Stimulated activated CD8-positive, alpha-beta memory T cell treated with anti-CD3 and anti-CD28 coated beads, Interleukin-15, amount 100 ng/mL, for 1 hour (primary cell): Measurements from ENCODE around the gene ANKRD13B.

Source experiments
- DNase-seq: peaks from one replicate; pipeline ENCODE4 v3.0.0-alpha.2; 2020; ENCODE audit warnings: low read depth

The ANKRD13B gene

DNA sequence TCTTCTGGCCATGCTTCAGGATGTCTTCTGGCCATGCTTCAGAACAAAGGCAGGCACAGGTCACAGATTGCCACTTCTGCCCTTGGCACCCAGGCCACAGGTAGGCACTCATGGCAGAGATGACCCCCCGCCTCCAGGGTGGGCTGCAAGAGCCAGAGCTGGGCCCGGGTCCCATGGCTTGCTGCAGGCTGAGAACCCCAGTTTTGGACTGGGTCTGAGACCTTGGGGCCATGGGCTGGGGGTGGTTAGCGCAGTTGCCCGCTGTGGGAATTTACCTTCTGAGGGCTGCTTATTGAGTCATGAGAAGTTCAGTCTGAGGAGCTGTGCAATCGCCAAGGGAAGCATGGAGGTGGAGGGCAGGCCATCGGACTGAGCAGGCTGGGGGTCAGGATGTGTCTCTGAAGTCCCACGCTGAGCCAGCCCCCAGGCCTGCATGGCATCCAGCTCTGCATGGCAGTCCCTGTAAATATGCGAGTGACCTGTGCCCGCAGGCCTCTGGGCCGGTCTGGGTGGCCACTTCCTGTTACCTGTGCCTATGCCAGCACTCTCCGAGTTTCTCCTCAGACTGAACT, 1.7 kb downstream of the ANKRD13B start:
- DNase-seq, result no peak

DNA sequence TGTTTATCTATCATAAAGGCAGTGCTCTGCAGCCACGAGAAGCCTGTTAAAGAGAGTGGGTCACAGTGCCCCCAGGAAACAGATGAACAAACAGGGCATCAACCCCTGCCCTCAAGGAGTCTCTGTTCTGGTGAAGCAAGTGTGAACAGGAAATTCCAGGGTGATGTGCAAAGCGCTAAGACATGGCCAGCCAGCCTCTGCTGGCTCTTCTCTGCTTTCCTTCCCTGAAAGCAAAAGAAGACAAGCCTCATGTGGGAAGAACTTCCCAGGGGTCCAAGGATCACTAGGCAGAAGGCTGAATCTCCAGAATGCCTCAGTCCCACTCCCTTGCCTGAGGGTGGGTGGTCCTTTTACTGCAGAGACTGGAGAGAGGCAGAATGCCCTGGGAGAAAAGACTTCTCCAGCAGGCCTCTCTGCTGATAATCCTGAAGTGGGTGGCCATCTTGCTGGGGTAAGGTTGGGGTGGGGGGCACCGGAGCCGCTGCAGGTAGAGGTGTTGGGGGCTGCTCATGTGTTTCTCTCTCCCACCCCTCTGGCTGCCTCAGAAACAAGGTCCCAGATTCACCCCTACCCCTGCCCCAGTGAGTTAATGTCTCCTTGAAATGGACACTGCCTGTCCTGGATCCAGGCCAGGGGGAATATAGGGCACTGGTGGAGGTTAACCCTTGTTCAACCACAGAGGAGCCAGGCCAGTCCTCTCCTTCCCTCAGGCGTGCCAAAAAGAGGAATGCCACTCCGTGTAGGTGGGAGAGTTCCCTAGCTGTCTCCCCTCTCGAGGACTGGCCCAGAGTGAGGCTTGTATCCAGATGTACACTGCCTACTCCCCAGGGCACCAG, 2.4 kb downstream of the ANKRD13B start:
- DNase-seq, result no peak

DNA sequence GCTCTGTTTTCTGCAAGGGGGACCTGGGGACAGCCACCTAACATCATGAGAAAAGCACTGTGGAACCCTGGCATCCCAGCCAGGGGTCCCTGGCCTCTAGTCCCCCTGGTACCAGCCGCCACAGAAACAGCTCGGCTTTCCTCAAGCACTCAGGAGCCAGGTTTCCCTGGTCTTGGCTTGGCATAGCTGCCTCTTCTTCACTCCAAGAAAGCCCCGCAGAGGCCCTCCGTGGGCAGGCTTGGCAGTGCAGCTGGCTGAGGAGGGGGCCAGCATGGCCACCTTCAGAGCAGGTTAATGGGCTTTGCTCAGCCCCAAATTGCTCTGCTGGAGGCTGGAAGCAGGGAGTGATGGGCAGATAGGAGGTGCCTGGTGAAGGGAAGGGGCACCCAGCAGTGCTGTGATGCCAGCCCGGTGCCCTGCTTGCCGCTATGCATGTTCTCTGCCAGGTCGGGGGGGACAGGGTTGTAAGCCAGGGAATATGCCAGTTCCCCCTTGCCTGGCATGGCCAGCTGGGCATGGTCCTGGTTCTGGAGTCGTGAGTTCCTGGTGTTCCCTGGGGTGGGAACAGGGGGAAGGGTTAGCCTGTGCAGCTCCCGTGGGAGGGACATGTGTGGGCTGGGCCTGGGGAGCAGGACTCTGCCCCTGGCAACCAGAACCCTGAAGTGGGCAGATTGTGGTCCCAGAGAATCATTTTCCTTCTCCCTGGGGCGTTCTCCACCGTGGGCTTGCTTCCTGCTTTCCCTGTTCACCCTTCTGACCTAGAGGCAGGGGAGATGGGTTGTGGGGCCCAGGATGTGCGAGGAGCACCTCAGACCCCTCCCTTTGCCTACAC, 3.2 kb downstream of the ANKRD13B start:
- no peak for DNase-seq

DNA sequence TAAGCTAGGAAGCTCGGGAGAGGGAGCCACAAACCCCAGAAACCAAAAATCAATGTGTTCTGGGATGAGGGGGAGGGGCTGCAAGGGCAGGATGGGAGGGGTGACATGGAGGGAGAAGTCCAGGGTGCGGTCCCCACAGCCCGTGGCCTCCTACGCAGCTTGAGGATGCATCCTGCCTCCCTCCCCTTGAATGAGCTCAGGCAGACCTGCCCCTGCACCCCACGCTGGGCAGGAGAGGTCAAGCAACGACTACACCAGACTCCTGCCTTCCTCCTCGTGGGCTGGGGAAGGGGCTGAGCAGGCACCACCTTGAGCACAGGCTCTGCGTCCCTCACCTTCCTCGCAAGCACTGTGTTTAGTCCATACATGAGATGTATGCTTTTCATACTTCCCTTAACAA, 3.9 kb downstream of the ANKRD13B start:
- no peak for DNase-seq

DNA sequence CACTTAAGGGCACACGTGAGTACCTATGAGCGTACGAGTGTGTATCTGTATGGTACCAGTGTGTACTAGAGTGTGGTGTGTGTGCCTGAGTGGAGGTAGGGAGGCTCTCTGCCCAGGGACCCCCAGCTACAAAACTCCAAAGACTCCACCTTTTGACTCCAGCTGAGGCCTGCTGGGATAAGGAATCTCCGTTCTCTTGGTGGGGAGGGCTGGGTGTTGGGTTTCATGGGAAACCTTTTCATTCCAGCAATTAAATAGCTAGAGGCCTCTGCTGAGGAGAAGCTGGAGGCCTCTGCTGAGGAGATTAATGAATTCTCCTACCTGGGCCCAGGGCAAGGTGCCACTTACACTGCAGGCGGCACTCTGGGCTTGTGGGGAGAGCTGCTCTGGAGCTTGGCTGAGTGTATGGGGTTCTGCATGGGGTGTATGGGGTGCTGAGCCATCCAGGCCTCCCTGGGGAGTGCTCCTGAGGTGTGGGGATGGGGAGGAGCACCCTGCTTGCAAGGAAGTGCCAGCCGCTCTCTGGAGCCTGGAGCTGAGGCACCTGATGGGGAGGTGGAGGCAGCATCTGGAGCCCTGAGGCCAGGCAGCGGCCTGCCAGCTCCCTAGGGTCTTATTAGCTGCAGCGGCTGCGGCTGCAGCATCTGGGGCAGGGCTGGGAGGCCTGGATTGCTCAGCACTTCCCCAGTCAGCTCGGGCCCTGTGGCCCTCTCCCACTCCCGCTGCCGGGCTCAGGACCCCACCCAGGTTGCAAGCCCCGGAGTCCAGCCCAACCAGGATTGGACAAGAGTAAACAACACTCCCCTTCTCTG, 4.6 kb downstream of the ANKRD13B start:
- no peak for DNase-seq

DNA sequence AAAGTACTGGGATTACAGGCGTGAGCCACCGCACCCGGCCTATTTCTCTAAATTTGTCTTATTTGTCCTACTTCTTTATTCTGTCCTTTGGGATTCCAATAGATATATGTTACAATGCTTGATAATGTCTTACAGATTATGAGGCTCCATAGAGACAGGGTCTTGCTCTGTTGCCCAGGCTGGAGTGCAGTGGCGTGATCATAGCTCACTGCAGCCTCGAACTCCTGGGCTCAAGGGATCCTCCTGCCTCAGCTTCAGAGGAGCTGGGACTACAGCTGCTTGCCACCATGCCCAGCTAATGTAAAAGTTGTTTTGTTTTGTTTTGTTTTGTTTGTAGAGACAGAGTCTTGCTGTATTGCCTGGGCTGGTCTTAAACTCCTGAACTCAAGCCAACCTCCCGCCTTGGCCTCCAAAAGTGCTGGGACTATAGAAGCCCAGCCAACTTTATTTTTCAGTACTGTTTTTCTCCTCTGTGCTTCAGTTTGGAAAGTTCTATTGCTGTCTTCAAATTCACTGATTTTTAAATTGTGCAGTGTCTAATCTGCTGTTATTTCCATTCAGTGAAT, 10.3 kb downstream of the ANKRD13B start:
- no peak for DNase-seq

DNA sequence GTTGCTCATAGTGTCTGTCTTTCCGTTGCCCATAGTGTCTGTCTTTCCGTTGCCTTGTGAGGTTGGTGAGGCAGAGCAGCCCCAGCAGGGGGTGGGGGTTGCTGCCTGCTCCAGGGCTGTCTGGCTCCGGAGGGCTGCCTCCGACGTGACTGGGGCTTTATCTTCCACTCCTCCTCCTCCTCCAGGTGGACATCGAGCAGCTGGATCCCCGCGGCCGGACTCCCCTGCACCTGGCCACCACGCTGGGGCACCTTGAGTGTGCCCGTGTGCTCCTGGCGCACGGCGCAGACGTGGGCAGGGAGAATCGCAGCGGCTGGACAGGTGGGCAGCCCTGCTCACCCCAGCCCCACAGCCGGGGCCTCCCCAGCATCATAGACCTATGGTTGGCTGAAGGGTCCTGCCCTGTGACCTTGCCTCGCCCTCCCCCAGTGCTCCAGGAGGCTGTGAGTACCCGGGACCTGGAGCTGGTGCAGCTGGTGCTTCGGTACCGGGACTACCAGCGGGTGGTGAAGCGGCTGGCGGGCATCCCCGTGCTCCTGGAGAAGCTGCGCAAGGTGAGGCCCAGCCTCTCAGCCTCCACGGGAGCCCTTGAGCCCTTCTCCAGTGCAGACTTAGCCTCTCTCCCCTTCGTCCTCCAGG, 14.7 kb downstream of the ANKRD13B start:
- DNase-seq, result no peak

- no peak for DNase-seq
Observed at GRCh38 chr17:29608986-29609385, 16.1 kb downstream of the ANKRD13B start.

GRCh38 chr17:29610395-29610794, 17.5 kb downstream of the ANKRD13B start:
- no peak for DNase-seq

GRCh38 chr17:29611351-29612093, 18.6 kb downstream of the ANKRD13B start:
- no peak for DNase-seq

DNA sequence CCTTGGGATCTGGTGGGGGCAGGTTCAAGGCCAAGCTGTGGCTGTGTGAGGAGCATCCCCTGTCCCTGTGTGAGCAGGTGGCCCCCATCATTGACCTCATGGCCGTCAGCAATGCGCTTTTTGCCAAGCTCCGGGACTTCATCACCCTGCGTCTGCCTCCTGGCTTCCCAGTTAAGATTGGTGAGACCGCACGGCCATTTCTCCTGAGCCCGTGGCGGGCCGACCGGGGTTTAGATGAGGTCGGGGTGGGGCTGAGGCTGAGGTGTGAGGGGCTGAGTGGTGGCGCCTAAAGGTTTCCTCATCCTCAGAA, 19.1 kb downstream of the ANKRD13B start:
- DNase-seq, result no peak

GRCh38 chr17:29612404-29613280, 19.7 kb downstream of the ANKRD13B start:
- no peak for DNase-seq

DNA sequence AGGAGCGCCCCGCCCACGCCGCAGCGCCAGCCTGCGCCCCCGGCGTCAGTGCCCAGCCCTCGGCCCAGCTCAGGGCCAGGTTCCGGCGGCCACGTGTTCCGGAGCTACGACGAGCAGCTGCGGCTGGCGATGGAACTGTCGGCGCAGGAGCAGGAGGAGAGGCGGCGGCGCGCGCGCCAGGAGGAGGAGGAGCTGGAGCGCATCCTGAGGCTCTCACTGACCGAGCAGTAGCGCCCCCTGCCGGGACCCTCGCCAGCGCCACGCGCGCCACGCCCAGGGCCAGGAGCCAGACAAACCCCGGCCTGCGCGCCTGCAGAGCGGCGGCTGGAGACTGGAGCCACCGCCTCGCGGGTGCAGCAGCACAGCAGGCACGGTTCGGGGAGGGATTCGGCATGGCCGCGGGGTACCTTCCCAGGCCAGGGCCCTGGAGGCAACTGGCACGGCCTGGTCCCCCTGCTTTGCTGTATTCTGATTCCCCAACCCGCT, 20.5 kb downstream of the ANKRD13B start:
- DNase-seq, result peak; percentile 81

- DNase-seq, result no peak
Observed at GRCh38 chr17:29613856-29614255, 20.9 kb downstream of the ANKRD13B start.

- no peak for DNase-seq
Observed at GRCh38 chr17:29614349-29615047, 21.6 kb downstream of the ANKRD13B start.

DNA sequence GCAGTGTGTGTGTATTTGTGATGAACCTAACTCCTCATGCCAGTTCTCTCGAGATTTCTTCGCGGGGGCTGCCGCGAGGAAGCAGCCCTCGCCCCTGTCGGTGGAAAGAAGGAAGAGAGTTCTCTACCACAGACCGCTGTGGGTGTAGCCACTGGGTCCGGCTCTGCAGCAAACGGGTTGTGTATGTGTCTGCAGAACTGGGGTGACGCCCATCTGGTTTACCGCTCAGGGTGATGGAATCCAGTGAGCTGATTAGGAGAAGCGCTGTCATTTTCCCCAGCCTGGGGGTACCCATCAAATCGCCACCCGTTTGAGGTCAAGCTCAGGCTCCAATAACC, 22.1 kb downstream of the ANKRD13B start:
- no peak for DNase-seq

DNA sequence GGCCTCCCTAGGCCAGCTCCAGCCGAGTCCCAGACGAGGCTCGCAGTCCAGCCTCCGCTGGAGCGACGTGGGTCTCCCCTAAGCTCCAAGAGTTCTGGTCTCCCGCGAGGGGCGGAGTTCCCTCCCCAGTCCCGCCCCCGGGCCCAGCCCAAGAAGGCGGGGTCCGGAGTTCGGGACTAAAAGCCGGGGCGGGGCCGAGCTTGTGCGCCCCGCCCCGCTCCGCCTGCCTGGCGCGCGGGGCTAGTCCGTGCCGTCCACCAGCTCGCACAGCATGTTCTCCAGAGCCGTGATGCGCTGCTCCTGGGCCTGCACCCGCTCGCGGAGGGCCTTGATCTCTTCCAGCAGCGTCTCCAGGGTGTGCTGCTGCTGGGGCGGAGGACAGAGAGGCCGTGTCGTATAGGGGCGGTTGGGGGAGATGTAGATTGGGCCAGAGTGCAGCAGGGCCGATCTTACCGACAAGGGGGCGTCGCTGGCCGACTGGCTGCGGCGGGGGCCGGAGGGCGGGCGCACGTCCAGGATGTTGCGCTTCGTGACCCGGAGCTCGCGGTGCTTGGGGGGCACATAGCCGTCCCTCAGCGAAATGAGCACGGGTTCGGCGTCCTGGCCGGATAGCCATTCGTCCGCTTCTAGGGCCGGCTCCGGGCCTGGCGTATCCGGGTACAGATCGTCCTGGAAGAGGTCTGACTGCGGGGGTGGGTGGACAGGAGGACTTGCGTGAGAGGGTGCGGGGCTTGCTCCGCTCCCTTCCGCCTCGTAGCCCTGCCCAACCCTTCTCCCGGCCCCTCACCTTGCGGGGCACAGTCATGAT, 22.8 kb downstream of the ANKRD13B start:
- peak; percentile 71 for DNase-seq
